ENCODE results near the gene OOSP2.
"Not testable (repeated sequence)": the region's sequence is repeated elsewhere in the genome, so short reads cannot be mapped to it uniquely, and the experiment has no call there.

OOSP2 gene, protein sequence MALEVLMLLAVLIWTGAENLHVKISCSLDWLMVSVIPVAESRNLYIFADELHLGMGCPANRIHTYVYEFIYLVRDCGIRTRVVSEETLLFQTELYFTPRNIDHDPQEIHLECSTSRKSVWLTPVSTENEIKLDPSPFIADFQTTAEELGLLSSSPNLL

DNA sequence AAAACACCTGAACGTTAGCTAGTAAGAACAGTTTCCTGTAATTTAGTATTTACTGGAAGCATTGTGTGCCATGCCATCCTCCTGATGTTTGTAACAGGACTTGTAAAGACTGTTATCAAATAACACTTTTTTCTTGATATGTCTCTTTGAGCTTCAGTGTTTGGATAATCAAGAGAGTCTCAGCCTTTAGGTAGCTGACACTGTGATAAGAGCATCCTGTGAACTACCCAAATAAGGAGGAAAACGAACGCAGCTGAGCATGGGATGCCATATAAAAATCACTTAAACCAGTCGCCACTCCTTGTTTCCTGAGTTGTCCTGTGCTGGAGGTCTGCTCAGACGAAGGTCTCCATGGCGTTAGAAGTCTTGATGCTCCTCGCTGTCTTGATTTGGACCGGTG, at the start of gene OOSP2:
Gene OOSP2 (plus strand): TSS at position 301 of the 400 bp plus-strand sequence. CDS start 51 bp downstream, at position 352.
- DNase-seq = no peak
- in situ Hi-C loops (cut with HindIII; ENCODE audit: low pct_ligation_motif_present, low pct_unique_long_range_greater_than_20kb, low sequenced_read_pairs) = no loop called here

DNA sequence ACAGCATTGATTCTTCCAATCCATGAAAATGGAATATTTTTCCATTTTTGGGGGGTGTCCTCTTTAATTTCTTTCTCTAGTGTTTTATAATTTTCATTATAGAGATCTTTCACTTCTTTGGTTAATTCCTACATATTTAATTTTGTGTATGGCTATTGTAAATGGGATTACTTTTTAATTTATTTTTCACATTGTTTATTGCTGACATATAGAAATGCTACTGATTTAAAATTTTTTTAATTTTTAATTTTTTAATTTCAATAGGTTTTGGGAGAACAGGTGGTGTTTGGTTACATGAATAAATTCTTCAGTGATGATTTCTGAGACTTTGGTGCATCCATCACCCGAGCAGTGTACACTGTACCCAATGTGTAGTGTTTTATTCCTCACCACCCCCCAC, 49.8 kb upstream of the OOSP2 start:
- DNase-seq = no peak
- in situ Hi-C loops (cut with HindIII; ENCODE audit: low pct_ligation_motif_present, low pct_unique_long_range_greater_than_20kb, low sequenced_read_pairs) = no loop called here

GRCh38 chr11:59992425-59992824, 47.8 kb upstream of the OOSP2 start:
- in situ Hi-C loops (cut with HindIII; ENCODE audit: low pct_ligation_motif_present, low pct_unique_long_range_greater_than_20kb, low sequenced_read_pairs) = no loop called here
- no peak for DNase-seq

DNA sequence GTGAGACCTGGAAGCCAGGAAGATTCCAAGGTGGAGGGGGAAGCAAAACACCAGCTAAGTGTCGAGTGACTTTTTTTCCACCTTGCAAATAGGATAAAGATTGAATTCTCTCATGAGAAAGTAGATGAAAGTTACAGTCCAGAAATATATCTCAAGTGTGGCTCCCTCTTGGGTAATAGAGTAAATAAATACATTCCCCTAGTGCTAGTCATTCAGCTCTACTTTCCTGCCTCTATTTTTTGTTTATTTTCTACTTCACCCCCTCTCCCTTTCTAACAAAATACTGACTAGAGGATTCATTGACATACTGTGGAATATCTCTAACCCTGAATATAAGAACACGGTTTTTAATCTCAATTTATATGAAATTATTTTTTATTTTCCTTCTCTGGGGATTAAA, 42.4 kb upstream of the OOSP2 start:
- in situ Hi-C loops (cut with HindIII; ENCODE audit: low pct_ligation_motif_present, low pct_unique_long_range_greater_than_20kb, low sequenced_read_pairs) = no loop called here
- DNase-seq = no peak

- no peak for DNase-seq
- in situ Hi-C loops (cut with HindIII; ENCODE audit: low pct_ligation_motif_present, low pct_unique_long_range_greater_than_20kb, low sequenced_read_pairs) = no loop called here
Observed at GRCh38 chr11:59999691-60000090, 40.5 kb upstream of the OOSP2 start.

DNA sequence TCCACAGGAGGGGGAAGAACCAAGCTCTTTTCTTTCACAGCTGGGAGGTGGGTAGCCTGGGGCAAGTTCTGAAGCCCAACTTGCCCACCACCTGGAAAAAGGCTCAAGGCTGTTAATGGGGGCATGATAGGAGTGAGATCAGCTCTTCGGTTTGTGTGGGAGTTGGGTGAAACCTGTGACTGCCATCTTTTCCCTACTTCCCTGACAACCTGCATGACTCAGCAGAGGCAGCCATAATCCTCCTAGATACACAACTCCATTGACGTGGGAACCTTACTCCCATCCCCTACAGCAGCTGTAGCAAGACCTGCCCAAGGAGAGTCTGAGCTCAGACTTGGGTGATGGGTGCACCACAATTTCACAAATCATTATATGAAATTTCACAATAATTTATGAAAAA, 36.5 kb upstream of the OOSP2 start:
- DNase-seq = no peak
- in situ Hi-C loops (cut with HindIII; ENCODE audit: low pct_ligation_motif_present, low pct_unique_long_range_greater_than_20kb, low sequenced_read_pairs) = no loop called here

DNA sequence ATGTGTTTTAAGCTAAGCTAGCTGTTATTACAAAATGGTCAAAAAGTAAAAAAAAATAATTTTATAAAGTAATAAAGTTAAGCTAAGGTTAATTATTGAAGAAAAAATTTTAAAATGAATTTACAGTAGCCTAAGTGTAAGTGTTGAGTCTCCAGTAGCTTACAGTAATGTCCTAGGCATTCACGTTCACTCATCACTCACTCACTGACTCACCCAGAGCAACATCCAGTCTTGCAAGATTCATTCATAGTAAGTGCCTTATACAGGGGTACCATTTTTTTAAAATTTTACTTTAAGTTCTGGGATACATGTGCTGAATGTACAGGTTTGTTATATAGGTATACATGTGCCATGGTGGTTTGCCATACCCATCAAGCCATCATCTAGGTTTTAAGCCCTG, 34.8 kb upstream of the OOSP2 start:
- in situ Hi-C loops (cut with HindIII; ENCODE audit: low pct_ligation_motif_present, low pct_unique_long_range_greater_than_20kb, low sequenced_read_pairs) = no loop called here

GRCh38 chr11:60016881-60017280, 23.3 kb upstream of the OOSP2 start, which contains the start of gene OOSP4B:
Gene OOSP4B (plus strand): TSS chr11:60017181.
- DNase-seq = no peak
- in situ Hi-C loops (cut with HindIII; ENCODE audit: low pct_ligation_motif_present, low pct_unique_long_range_greater_than_20kb, low sequenced_read_pairs) = no loop called here

More for the DNA sequence above, 34.8 kb upstream of the OOSP2 start:
- DNase-seq = no peak

DNA sequence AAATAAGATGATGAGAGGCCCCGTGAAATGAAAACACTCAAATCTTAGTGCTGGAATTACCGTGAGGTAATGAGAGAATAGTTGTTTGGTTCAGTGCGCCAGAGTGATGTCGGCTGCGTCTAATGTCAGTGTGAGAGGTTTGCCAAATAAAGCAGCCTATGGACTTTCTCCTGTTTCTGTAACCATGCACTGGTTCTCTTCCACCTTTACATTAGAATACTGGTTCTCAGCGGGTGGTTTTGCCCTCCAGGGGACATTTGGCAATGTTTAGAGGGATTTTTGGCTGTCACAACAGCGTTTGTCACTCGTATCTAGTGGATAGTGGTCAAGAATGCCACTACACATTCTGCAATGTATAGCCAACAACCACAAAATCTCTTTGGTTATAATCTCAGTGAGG, 22.2 kb upstream of the OOSP2 start:
- no peak for DNase-seq
- in situ Hi-C loops (cut with HindIII; ENCODE audit: low pct_ligation_motif_present, low pct_unique_long_range_greater_than_20kb, low sequenced_read_pairs) = no loop called here

DNA sequence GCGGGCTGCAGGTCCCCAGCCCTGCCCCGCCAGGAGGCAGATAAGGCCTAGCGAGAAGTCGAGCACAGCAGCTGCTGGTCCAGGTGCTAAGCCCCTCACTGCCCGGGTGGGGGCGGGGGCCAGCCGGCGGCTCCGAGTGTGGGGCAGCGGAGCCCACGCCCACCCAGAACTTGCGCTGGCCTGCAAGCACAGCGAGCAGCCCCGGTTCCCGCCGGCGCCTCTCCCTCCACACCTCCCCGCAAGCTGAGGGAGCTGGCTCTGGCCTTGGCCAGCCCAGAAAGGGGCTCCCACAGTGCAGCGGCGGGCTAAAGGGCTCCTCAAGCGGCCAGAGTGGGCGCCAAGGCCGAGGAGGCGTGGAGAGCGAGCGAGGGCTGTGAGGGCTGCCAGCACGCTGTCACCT, 19.8 kb upstream of the OOSP2 start:
- DNase-seq; in situ Hi-C loops (cut with HindIII; ENCODE audit: low pct_ligation_motif_present, low pct_unique_long_range_greater_than_20kb, low sequenced_read_pairs): not testable (repeated sequence)

DNA sequence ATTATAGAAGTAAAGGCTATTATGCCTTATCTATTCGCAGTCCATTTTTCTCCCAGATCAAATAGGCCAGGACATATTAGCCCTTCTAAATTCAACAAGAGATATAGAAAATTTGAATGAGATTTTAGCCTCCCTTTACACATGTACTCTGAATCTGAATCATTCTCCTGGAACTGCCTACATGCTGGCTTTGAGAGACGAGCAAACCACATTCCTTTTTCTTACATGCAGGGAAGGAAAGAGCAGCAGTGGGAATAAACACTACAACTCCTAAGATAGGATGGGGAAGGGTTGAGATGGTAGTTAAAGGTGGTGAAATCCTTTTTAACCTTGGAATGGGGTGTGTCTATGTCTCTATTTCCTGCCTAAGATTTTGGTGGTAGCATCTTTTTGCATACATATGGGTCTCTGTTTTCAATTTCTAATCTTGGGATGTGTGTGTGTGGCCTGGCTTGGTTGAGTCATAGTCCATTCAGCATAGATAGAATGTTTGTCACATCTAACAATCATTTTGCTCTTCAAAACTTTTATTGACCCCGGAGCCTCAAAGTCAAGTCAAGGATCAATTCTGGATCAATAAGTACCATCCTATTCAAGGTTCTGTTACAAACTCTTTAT, 11.1 kb upstream of the OOSP2 start:
- DNase-seq = no peak
- in situ Hi-C loops (cut with HindIII; ENCODE audit: low pct_ligation_motif_present, low pct_unique_long_range_greater_than_20kb, low sequenced_read_pairs) = no loop called here

- in situ Hi-C loops (cut with HindIII; ENCODE audit: low pct_ligation_motif_present, low pct_unique_long_range_greater_than_20kb, low sequenced_read_pairs); DNase-seq: not testable (repeated sequence)
Observed at GRCh38 chr11:60050422-60050821, 10.2 kb downstream of the OOSP2 start.

DNA sequence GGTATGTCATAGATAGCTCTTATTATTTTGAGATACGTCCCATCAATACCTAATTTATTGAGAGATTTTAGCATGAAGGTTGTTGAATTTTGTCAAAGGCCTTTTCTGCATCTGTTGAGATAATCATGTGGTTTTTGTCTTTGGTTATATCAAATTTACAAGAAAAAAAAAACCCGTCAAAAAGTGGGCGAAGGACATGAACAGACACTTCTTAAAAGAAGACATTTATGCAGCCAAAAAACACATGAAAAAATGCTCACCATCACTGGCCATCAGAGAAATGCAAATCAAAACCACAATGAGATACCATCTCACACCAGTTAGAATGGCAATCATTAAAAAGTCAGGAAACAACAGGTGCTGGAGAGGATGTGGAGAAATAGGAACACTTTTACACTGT, 10.6 kb downstream of the OOSP2 start:
- in situ Hi-C loops (cut with HindIII; ENCODE audit: low pct_ligation_motif_present, low pct_unique_long_range_greater_than_20kb, low sequenced_read_pairs); DNase-seq: not testable (repeated sequence)

- no peak for DNase-seq
- in situ Hi-C loops (cut with HindIII; ENCODE audit: low pct_ligation_motif_present, low pct_unique_long_range_greater_than_20kb, low sequenced_read_pairs) = no loop called here
Observed at GRCh38 chr11:60056349-60056969, 16.2 kb downstream of the OOSP2 start, which contains the start of gene MS4A3. Gene MS4A3 (plus strand): TSS chr11:60056665. CDS start chr11:60061161, 4,496 bp downstream.

- in situ Hi-C loops (cut with HindIII; ENCODE audit: low pct_ligation_motif_present, low pct_unique_long_range_greater_than_20kb, low sequenced_read_pairs) = no loop called here
- no peak for DNase-seq
Observed at GRCh38 chr11:60059052-60059451, 18.8 kb downstream of the OOSP2 start.

GRCh38 chr11:60059521-60060240, 19.5 kb downstream of the OOSP2 start:
- in situ Hi-C loops (cut with HindIII; ENCODE audit: low pct_ligation_motif_present, low pct_unique_long_range_greater_than_20kb, low sequenced_read_pairs) = no loop called here
- no peak for DNase-seq

DNA sequence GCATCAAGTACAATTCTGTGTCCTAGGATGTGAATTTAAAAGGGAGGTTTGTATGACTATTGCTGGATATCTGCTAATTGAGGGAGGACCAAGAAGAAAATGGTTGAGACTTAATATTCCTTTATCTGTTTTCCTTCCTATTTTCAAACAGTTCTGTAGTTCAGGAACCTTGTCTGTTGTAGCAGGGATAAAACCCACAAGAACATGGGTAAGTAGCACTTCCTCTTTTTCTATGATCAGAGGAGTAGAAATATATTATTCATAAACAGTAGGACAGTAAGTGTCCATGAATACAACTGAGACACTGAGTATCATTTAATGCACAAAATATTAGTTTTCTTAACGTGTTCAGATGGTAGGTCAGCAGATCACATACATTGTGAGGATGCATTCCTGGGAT, 23.9 kb downstream of the OOSP2 start:
- in situ Hi-C loops (cut with HindIII; ENCODE audit: low pct_ligation_motif_present, low pct_unique_long_range_greater_than_20kb, low sequenced_read_pairs) = no loop called here
- no peak for DNase-seq

- in situ Hi-C loops (cut with HindIII; ENCODE audit: low pct_ligation_motif_present, low pct_unique_long_range_greater_than_20kb, low sequenced_read_pairs) = no loop called here
- no peak for DNase-seq
Observed at GRCh38 chr11:60065801-60066200, 25.6 kb downstream of the OOSP2 start.

GRCh38 chr11:60069450-60069849, 29.2 kb downstream of the OOSP2 start:
- in situ Hi-C loops (cut with HindIII; ENCODE audit: low pct_ligation_motif_present, low pct_unique_long_range_greater_than_20kb, low sequenced_read_pairs) = no loop called here
- DNase-seq = no peak
